ENCODE measurements around the gene PHLDA3. TPM values are rescaled to one million over a fixed set of nuclear protein-coding genes. Genes with fewer than 3 reads are reported as not detected.
"Not testable (repeated sequence)": the region's sequence is repeated elsewhere in the genome, so short reads cannot be mapped to it uniquely, and the experiment has no call there.

PHLDA3 gene
- total RNA-seq, 1 donor from 2014 or later = 150 TPM

DNA sequence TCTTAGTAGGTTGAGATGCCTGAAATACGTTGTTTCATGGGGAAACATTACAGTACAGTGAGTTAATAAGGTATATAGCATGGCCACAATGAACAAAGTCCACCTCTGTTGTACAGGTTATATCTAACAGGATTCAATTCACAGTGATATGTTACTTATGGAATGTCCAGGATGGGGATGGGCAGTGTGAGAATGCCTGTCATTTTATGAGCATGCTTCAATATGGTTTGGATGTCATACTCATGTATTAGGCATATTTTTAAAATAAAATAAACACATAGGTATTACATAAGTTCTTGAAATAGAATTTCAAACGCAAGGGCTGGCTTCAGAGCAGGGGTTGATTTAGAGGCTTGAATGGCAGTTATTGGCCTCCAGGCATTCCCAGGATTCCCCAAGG, 6.1 kb upstream of the PHLDA3 start:
- TF ChIP-seq EZH2 (IDR thresholded peaks at IDR 0.05; ENCODE audit: insufficient read depth, low read length) (no peak), CTCF (IDR thresholded peaks at IDR 0.05; ENCODE audit: insufficient read depth, low read depth, low read length) (no peak)
- Histone ChIP-seq H3K4me3 (ENCODE audit: insufficient read depth, low read depth, low read length) (no peak overlapping the region), H3K4me2 (ENCODE audit: low read length) (no peak overlapping the region), H4K20me1 (ENCODE audit: insufficient read depth, low read length) (no peaks in the 10 kb centered on the region), H3K9me3 (ENCODE audit: insufficient read depth, low read depth, low read length) (no peaks in the 10 kb centered on the region), H3K4me1 (ENCODE audit: insufficient read depth, low read length) (no peaks in the 10 kb centered on the region), H3K27me3 (ENCODE audit: insufficient read depth, low read length) (no peaks in the 10 kb centered on the region), H2AFZ (ENCODE audit: low read depth, low read length) (no peak overlapping the region), H3K79me2 (ENCODE audit: insufficient read depth, low read length) (no peaks in the 10 kb centered on the region), H3K9ac (ENCODE audit: low read length) (no peak overlapping the region), H3K36me3 (ENCODE audit: insufficient read depth, low read length) (no peaks in the 10 kb centered on the region), H3K27ac (ENCODE audit: low read depth, low read length) (no peak overlapping the region)
- H3K27ac Mint-ChIP-seq (ENCODE audit: unreplicated experiment) = peak overlapping the region; percentile 17
- no peaks in the 10 kb centered on the region for H3K9me3 Mint-ChIP-seq (ENCODE audit: unreplicated experiment)
- no peaks in the 10 kb centered on the region for H3K36me3 Mint-ChIP-seq (ENCODE audit: low read depth, unreplicated experiment)
- H3K27me3 Mint-ChIP-seq (ENCODE audit: low read depth, unreplicated experiment) = peaks cover 6% of the 10 kb centered on the region
- DNase-seq (ENCODE audit: low read depth) (no peak), FAIRE-seq (no peak)
- H3K4me3 Mint-ChIP-seq (ENCODE audit: unreplicated experiment) = no peak overlapping the region
- H3K4me1 Mint-ChIP-seq (ENCODE audit: low read depth, unreplicated experiment) = peaks cover 14% of the 10 kb centered on the region

DNA sequence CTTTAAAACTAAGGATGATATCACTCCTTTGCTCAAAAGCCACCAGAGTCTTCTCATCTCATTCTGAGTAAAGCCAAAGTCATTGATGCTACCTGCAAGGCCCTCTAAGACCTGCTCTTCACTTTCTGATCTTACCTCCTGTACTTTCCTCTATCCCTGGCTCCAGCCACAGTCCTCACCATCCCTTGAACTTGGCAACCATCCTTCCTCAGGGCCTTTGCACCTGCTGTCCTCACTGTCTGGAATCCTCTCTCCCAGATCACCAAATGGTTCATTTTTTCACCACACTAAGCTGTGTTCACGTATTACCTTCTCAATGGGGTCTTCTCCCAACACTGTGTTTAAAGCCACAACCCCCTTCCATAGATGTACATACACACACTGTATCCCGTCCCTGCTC, 4.3 kb upstream of the PHLDA3 start:
- H3K36me3 Mint-ChIP-seq (ENCODE audit: low read depth, unreplicated experiment) = no peaks in the 10 kb centered on the region
- H3K9ac ChIP-seq (ENCODE audit: low read length) = no peak overlapping the region
- H3K36me3 ChIP-seq (ENCODE audit: insufficient read depth, low read length) = no peaks in the 10 kb centered on the region
- peaks cover 18% of the 10 kb centered on the region for H3K4me1 Mint-ChIP-seq (ENCODE audit: low read depth, unreplicated experiment)
- no peaks in the 10 kb centered on the region for H3K27me3 ChIP-seq (ENCODE audit: insufficient read depth, low read length)
- peaks cover 8% of the 10 kb centered on the region for H3K4me1 ChIP-seq (ENCODE audit: insufficient read depth, low read length)
- no peak overlapping the region for H3K4me3 ChIP-seq (ENCODE audit: insufficient read depth, low read depth, low read length)
- peaks cover 7% of the 10 kb centered on the region for H3K79me2 ChIP-seq (ENCODE audit: insufficient read depth, low read length)
- no peaks in the 10 kb centered on the region for H3K9me3 Mint-ChIP-seq (ENCODE audit: unreplicated experiment)
- peaks cover 6% of the 10 kb centered on the region for H3K27me3 Mint-ChIP-seq (ENCODE audit: low read depth, unreplicated experiment)
- H3K4me3 Mint-ChIP-seq (ENCODE audit: unreplicated experiment) = no peak overlapping the region
- no peak for TF ChIP-seq CTCF (IDR thresholded peaks at IDR 0.05; ENCODE audit: insufficient read depth, low read depth, low read length)
- no peak for TF ChIP-seq EZH2 (IDR thresholded peaks at IDR 0.05; ENCODE audit: insufficient read depth, low read length)
- no peaks in the 10 kb centered on the region for H3K9me3 ChIP-seq (ENCODE audit: insufficient read depth, low read depth, low read length)
- H2AFZ ChIP-seq (ENCODE audit: low read depth, low read length) = no peak overlapping the region
- no peak for DNase-seq (ENCODE audit: low read depth)
- H3K27ac Mint-ChIP-seq (ENCODE audit: unreplicated experiment) = no peak overlapping the region
- peaks cover 2% of the 10 kb centered on the region for H4K20me1 ChIP-seq (ENCODE audit: insufficient read depth, low read length)
- no peak overlapping the region for H3K4me2 ChIP-seq (ENCODE audit: low read length)
- no peak overlapping the region for H3K27ac ChIP-seq (ENCODE audit: low read depth, low read length)
- FAIRE-seq = no peak

- not testable (repeated sequence) for H3K4me1 ChIP-seq (ENCODE audit: insufficient read depth, low read length); H2AFZ ChIP-seq (ENCODE audit: low read depth, low read length); H3K27ac Mint-ChIP-seq (ENCODE audit: unreplicated experiment); H3K27me3 ChIP-seq (ENCODE audit: insufficient read depth, low read length); H3K36me3 Mint-ChIP-seq (ENCODE audit: low read depth, unreplicated experiment); H3K9me3 ChIP-seq (ENCODE audit: insufficient read depth, low read depth, low read length); H3K4me2 ChIP-seq (ENCODE audit: low read length); H3K27ac ChIP-seq (ENCODE audit: low read depth, low read length); DNase-seq (ENCODE audit: low read depth); H3K36me3 ChIP-seq (ENCODE audit: insufficient read depth, low read length); H3K9me3 Mint-ChIP-seq (ENCODE audit: unreplicated experiment); H3K4me3 ChIP-seq (ENCODE audit: insufficient read depth, low read depth, low read length); H3K4me3 Mint-ChIP-seq (ENCODE audit: unreplicated experiment); H3K27me3 Mint-ChIP-seq (ENCODE audit: low read depth, unreplicated experiment); FAIRE-seq; H3K9ac ChIP-seq (ENCODE audit: low read length)
- H3K4me1 Mint-ChIP-seq (ENCODE audit: low read depth, unreplicated experiment) = peaks cover 14% of the 10 kb centered on the region
- H4K20me1 ChIP-seq (ENCODE audit: insufficient read depth, low read length) = peaks cover 11% of the 10 kb centered on the region
- H3K79me2 ChIP-seq (ENCODE audit: insufficient read depth, low read length) = peaks cover 17% of the 10 kb centered on the region
Observed at GRCh38 chr1:201472321-201472720, 3.3 kb upstream of the PHLDA3 start.

All from astrocyte (in vitro differentiated cells and primary cell).